Ovary (tissue), 9 donors: ENCODE measurements around the gene FASTK. TPM values are rescaled to one million over a fixed set of nuclear protein-coding genes. Genes with fewer than 3 reads are reported as not detected.

Experiments
- DNase-seq, 5 donors: peaks; one replicate each; pipeline ENCODE4 v3.0.0-alpha.2; 2019 to 2020
- H3K27ac ChIP-seq, 2 donors: fragments of 200-600 bp; one replicate each; pipeline versions ENCODE4 v1.5.1 to v1.8.0; 2019 to 2022
- H3K27me3 ChIP-seq: fragments of 200-600 bp; one replicate; pipeline ENCODE4 v1.8.0; 2022
- H3K36me3 ChIP-seq: fragments of 200-600 bp; sonication (generic); one replicate; pipeline ENCODE4 v1.5.1; 2019
- H3K4me1 ChIP-seq: one replicate; pipeline ENCODE4 v1.8.1; 2013; ENCODE audit warnings: mild to moderate bottlenecking, moderate library complexity; ENCODE audit not compliant: insufficient read depth
- H3K4me3 ChIP-seq: fragments of 200-600 bp; sonication (generic); one replicate; pipeline ENCODE4 v1.5.1; 2017
- H3K9me3 ChIP-seq, 2 donors: fragments of 200-600 bp in 1 of 2; sonication (generic) in 1 of 2; one replicate each; pipeline versions ENCODE4 v1.5.1 to v1.8.1; 2013 to 2019; ENCODE audit warnings: mild to moderate bottlenecking in 1 of 2, moderate library complexity in 1 of 2
- EP300 ChIP-seq: sonication (generic); formaldehyde crosslinking; IDR thresholded peaks from one replicate; pipeline ENCODE4 v1.6.1; 2017; ENCODE audit warnings: antibody characterized with exemption
- POLR2A ChIP-seq: fragments of 450-650 bp; IDR thresholded peaks from one replicate; pipeline ENCODE4 v1.6.1; 2017; ENCODE audit warnings: antibody characterized with exemption, mild to moderate bottlenecking, moderate library complexity
- WGBS, 3 donors: extraction: QIAGEN DNeasy Blood & Tissue Kit in 1 of 3; methylation state at CpG; one replicate each; pipeline versions ENCODE4 v1.1.5 to v1.1.7; 2013 to 2017; 5-methylcytosine and 5-hydroxymethylcytosine counted together
- intact Hi-C, 4 donors: fragments of 100-400 bp; cut with DNase I; formaldehyde crosslinking; loops; one replicate each; pipeline versions ENCODE4 v1.11.0 to v1.15.1; 2022 to 2023
- polyA plus RNA-seq, 2 donors: library from polyadenylated mRNA; stranded (reverse); fragments of 200-250 nt in 1 of 2; fragments of 350-450 nt in 1 of 2; fragmentation: Illumina TruSeq in 1 of 2; extraction: RNeasy Lipid Tissue Mini Kit (QIAGEN cat#74804) in 1 of 2; gene quantifications; one replicate each; pipeline ENCODE4 v1.2.3, GENCODE V29; 2013 to 2014
- total RNA-seq, 7 donors: library from RNA; depleted of rRNA in 2 of 7; stranded (reverse); fragments of >200 nt in 2 of 7; fragmentation: NEBNext Ultra II Directional in 3 of 7; extraction: Animal tissue kit (Norgen Biotek cat#: 25700) in 3 of 7; gene quantifications; one replicate each; pipeline versions ENCODE4 v1.1.0 to v1.2.4, GENCODE V29; 2016 to 2023
- TF ChIP-seq, protein P1 (sequence below), 3 donors: fragments of 450-650 bp in 2 of 3; fragments of 200-600 bp in 1 of 3; IDR thresholded peaks; one replicate each; pipeline versions ENCODE4 v1.5.1 to v1.8.0; 2016 to 2022; ENCODE audit warnings: antibody characterized with exemption in 3 of 3, mild to moderate bottlenecking in 1 of 3
- donor health status: DM: no; HTN: no; CAD: no; lungs with moderate emphysema.
- donor health status: DM: no; HTN: no; CAD: no.
- donor health status: Bipolar disorder and iron deficiency.
- donor health status: DM: yes; HTN: yes; CAD: no.
- donor health status: DM: no; HTN: no; CAD: no.
- donor health status: DM: yes; HTN: yes; CAD: no.

FASTK gene
- total and polyA plus RNA-seq, 9 donors = 5.4 to 95.2 (median 75.8) TPM

- H3K36me3 ChIP-seq = no peaks in the 10 kb centered on the region
- no peak overlapping the region for H3K4me3 ChIP-seq
- WGBS, 3 donors = 88 to 92% (median 90%) methylated on average over 28 to 30 of the region's 30 CpGs
- H3K4me1 ChIP-seq = peaks cover 8% of the 10 kb centered on the region
- DNase-seq = no peak
- intact Hi-C loops = no loop called here
- no peaks in the 10 kb centered on the region for H3K27me3 ChIP-seq
- no peaks in the 10 kb centered on the region for H3K9me3 ChIP-seq
- no peak for TF ChIP-seq EP300
- no peak for TF ChIP-seq POLR2A
- TF ChIP-seq, protein P1, sequence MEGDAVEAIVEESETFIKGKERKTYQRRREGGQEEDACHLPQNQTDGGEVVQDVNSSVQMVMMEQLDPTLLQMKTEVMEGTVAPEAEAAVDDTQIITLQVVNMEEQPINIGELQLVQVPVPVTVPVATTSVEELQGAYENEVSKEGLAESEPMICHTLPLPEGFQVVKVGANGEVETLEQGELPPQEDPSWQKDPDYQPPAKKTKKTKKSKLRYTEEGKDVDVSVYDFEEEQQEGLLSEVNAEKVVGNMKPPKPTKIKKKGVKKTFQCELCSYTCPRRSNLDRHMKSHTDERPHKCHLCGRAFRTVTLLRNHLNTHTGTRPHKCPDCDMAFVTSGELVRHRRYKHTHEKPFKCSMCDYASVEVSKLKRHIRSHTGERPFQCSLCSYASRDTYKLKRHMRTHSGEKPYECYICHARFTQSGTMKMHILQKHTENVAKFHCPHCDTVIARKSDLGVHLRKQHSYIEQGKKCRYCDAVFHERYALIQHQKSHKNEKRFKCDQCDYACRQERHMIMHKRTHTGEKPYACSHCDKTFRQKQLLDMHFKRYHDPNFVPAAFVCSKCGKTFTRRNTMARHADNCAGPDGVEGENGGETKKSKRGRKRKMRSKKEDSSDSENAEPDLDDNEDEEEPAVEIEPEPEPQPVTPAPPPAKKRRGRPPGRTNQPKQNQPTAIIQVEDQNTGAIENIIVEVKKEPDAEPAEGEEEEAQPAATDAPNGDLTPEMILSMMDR (IDR thresholded peaks at IDR 0.05) = no peak
- H3K27ac ChIP-seq = no peak overlapping the region
Observed at GRCh38 chr7:151040616-151041375, 39.8 kb downstream of the FASTK start.

DNA sequence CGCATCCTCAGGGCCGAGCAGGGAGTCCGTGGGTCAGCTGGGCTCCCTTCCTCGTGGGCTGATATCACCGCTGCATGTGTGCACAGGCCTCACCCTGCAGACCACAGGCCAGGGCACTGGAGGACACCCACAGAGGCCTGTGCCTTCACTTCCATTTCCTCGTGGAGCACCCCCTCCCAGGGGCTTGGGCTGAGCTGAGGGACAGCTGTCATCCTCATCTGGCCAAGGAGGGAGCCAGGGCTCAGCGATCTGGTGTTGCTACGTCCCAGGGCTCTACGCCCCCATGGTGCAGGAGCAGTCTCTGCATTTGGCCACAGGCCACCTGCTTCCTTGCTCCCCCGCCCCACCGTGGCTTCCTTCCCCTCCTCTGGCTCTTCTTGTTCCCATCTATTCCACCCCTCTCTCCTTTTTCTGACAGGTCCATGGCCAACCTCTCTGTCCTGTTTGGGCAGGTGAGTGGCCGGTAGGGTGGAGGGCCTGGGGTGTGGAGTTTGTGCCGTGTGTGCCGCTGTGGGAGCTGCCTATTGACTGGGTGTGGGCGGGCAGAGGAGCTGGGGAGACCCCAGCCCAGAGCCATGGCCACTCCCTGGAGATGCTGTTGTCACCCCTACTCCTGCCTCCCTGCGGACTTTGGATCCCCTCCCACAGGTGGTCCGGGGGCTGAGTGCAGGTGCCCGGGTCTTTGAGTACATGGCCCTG, 40.6 kb downstream of the FASTK start:
- no peak for DNase-seq
- Histone ChIP-seq H3K27ac (no peak overlapping the region), H3K4me3 (no peak overlapping the region), H3K4me1 (peaks cover 8% of the 10 kb centered on the region), H3K9me3 (no peaks in the 10 kb centered on the region), H3K27me3 (no peaks in the 10 kb centered on the region), H3K36me3 (no peaks in the 10 kb centered on the region)
- intact Hi-C loops = loop anchor here in 1 of 4 donors (5.0 kb wide), 1 partner anchor 72 kb away; no protein-coding TSS in a partner anchor
- TF ChIP-seq EP300 (no peak), POLR2A (no peak)
- TF ChIP-seq, protein P1 (IDR thresholded peaks at IDR 0.05) = no peak
- WGBS, 3 donors = 47 to 52% (median 48%) methylated on average over 18 of the region's 18 CpGs

GRCh38 chr7:151038951-151039849, 41.4 kb downstream of the FASTK start:
- no peaks in the 10 kb centered on the region for H3K27me3 ChIP-seq
- WGBS, 3 donors = 18 to 21% (median 19%) methylated on average over 11 to 12 of the region's 12 CpGs
- intact Hi-C loops = loop anchor here in 1 of 4 donors (5.0 kb wide), 1 partner anchor 73 kb away; no protein-coding TSS in a partner anchor

More at GRCh38 chr7:151038951-151039849, 41.4 kb downstream of the FASTK start:
- peak; percentile 65 to 79 (median 77) for DNase-seq
- TF ChIP-seq POLR2A (no peak), EP300 (no peak)
- TF ChIP-seq, protein P1 (IDR thresholded peaks at IDR 0.05) = no peak
- Histone ChIP-seq H3K9me3 (no peaks in the 10 kb centered on the region), H3K4me3 (no peak overlapping the region), H3K27ac (peak overlapping the region in 1 of 2 donors; percentile 64), H3K4me1 (peaks cover 8% of the 10 kb centered on the region), H3K36me3 (no peaks in the 10 kb centered on the region)
